SK-N-SH (cell line): ENCODE data around the gene POLR3H. TPM values are rescaled to one million over a fixed set of nuclear protein-coding genes. Genes with fewer than 3 reads are reported as not detected.

ENCODE experiments used
- CTCF ChIA-PET: fragments of 300-600, 350-600 bp; formaldehyde crosslinking; extraction: SDS; loops from one replicate; lab custom pipeline; 2021; lab: Yijun Ruan, JAX
- POLR2A ChIA-PET: fragments of 350-600 bp; sonication (Branson Sonifier 250); formaldehyde crosslinking; extraction: SDS; loops from one replicate; lab custom pipeline; 2020; ENCODE audit warnings: antibody characterized with exemption, inconsistent platforms; lab: Yijun Ruan, JAX
- DNase-seq: peaks from one replicate; pipeline ENCODE4 v3.0.0; 2012
- H2AFZ ChIP-seq: fragments of 200-600 bp; sonication (generic); 2 replicates; pipeline ENCODE4 v1.8.1; 2016; ENCODE audit warnings: antibody characterized with exemption, mild to moderate bottlenecking, low read depth
- H3F3A ChIP-seq: fragments of 200-600 bp; sonication (generic); replicated peaks from 2 replicates; pipeline ENCODE3; 2016; ENCODE audit warnings: antibody characterized with exemption, mild to moderate bottlenecking; ENCODE audit not compliant: insufficient read depth
- H3K27ac ChIP-seq, 2 experiments: fragments of 200-500 bp in 1 of 2; fragments of 200-600 bp in 1 of 2; sonication (Bioruptor generic) in 1 of 2; sonication (generic), shearing (Covaris generic) in 1 of 2; 2 replicates each; pipeline versions ENCODE4 v1.5.1 to v1.6.1; 2014 to 2016; ENCODE audit warnings: low read depth in 2 of 2, inconsistent platforms in 1 of 2, low read length in 1 of 2, mild to moderate bottlenecking in 1 of 2, mixed read lengths in 1 of 2
- H3K27me3 ChIP-seq: fragments of 200-600 bp; sonication (generic), shearing (Covaris generic); 2 replicates; pipeline ENCODE4 v1.6.1; 2016; ENCODE audit warnings: mixed run types; ENCODE audit not compliant: insufficient read depth
- H3K36me3 ChIP-seq, 2 experiments: fragments of 200-500 bp in 1 of 2; fragments of 200-600 bp in 1 of 2; sonication (Bioruptor generic) in 1 of 2; sonication (generic) in 1 of 2; replicated peaks in 1 of 2; 2 replicates each; pipeline versions ENCODE3 to v1.5.1; 2014 to 2016; ENCODE audit warnings: low read length in 1 of 2, mild to moderate bottlenecking in 1 of 2; ENCODE audit not compliant: insufficient read depth in 2 of 2, control insufficient read depth in 1 of 2
- H3K4me1 ChIP-seq, 2 experiments: fragments of 200-500 bp in 1 of 2; fragments of 200-600 bp in 1 of 2; sonication (Bioruptor generic) in 1 of 2; sonication (generic), shearing (Covaris generic) in 1 of 2; 2 replicates each; pipeline versions ENCODE4 v1.5.1 to v1.6.1; 2014 to 2016; ENCODE audit warnings: low read depth in 1 of 2, low read length in 1 of 2, mixed run types in 1 of 2; ENCODE audit not compliant: insufficient read depth in 2 of 2, control insufficient read depth in 1 of 2
- H3K4me2 ChIP-seq: fragments of 200-600 bp; sonication (generic), shearing (Covaris generic); 2 replicates; pipeline ENCODE4 v1.6.1; 2017; ENCODE audit warnings: mixed run types
- H3K4me3 ChIP-seq, 2 experiments: fragments of 200-500 bp in 1 of 2; fragments of 200-600 bp in 1 of 2; sonication (Bioruptor generic) in 1 of 2; sonication (generic), shearing (Covaris generic) in 1 of 2; 2 replicates each; pipeline versions ENCODE4 v1.5.1 to v1.8.1; 2014 to 2016; ENCODE audit warnings: low read depth in 2 of 2, inconsistent platforms in 1 of 2, low read length in 1 of 2, mild to moderate bottlenecking in 1 of 2, mixed read lengths in 1 of 2, moderate library complexity in 1 of 2
- H3K79me2 ChIP-seq: fragments of 200-600 bp; sonication (generic); 2 replicates; pipeline ENCODE4 v1.8.1; 2017; ENCODE audit warnings: mild to moderate bottlenecking; ENCODE audit not compliant: insufficient read depth
- H3K9ac ChIP-seq: fragments of 200-600 bp; sonication (generic); 2 replicates; pipeline ENCODE4 v1.6.1; 2017; ENCODE audit warnings: mixed run types
- H3K9me2 ChIP-seq: fragments of 200-600 bp; sonication (generic); 2 replicates; pipeline ENCODE4 v1.6.1; 2017; ENCODE audit warnings: mixed run types
- H3K9me3 ChIP-seq: fragments of 200-600 bp; sonication (generic); 2 replicates; pipeline ENCODE4 v1.6.1; 2017; ENCODE audit warnings: mixed run types, mild to moderate bottlenecking, moderate library complexity
- H4K20me1 ChIP-seq: fragments of 200-600 bp; sonication (generic); 2 replicates; pipeline ENCODE4 v1.6.1; 2017; ENCODE audit warnings: mild to moderate bottlenecking, mixed run types; ENCODE audit not compliant: insufficient read depth
- CHD2 ChIP-seq: fragments of 150-350 bp; IDR thresholded peaks from 2 replicates; pipeline ENCODE4 v1.6.1; 2018; ENCODE audit warnings: low read length; ENCODE audit not compliant: partially characterized antibody
- CTCF ChIP-seq: fragments of 200-600 bp; sonication (generic); IDR thresholded peaks from 2 replicates; pipeline ENCODE4 v1.6.1; 2017; ENCODE audit warnings: antibody characterized with exemption, mild to moderate bottlenecking, moderate library complexity
- ELF1 ChIP-seq: IDR thresholded peaks from 2 replicates; pipeline ENCODE4 v1.4.0; 2012
- EZH2phosphoT487 ChIP-seq: fragments of 200-600 bp; sonication (generic); IDR thresholded peaks from 2 replicates; pipeline ENCODE4 v1.6.1; 2017; ENCODE audit warnings: low read depth, mixed run types, mild to moderate bottlenecking, antibody characterized with exemption, moderate library complexity, borderline replicate concordance
- FOSL2 ChIP-seq: IDR thresholded peaks from 2 replicates; pipeline ENCODE4 v1.4.0; 2012; ENCODE audit warnings: low read depth, mild to moderate bottlenecking, moderate library complexity, borderline replicate concordance
- FOXJ3 ChIP-seq: sonication (generic); formaldehyde crosslinking; IDR thresholded peaks from 2 replicates; pipeline ENCODE4 v1.5.1; 2020; ENCODE audit warnings: mild to moderate bottlenecking, missing genetic modification reagents
- FOXM1 ChIP-seq: IDR thresholded peaks from 2 replicates; pipeline ENCODE4 v1.4.0; 2012; ENCODE audit warnings: low read depth, mild to moderate bottlenecking
- MAX ChIP-seq: IDR thresholded peaks from 2 replicates; pipeline ENCODE4 v1.4.0; 2012; ENCODE audit warnings: low read depth
- MEF2A ChIP-seq: IDR thresholded peaks from 2 replicates; pipeline ENCODE4 v1.4.0; 2012; ENCODE audit warnings: low read depth, borderline replicate concordance
- MXI1 ChIP-seq: IDR thresholded peaks from 2 replicates; pipeline ENCODE4 v1.6.1; 2012; ENCODE audit warnings: mild to moderate bottlenecking, low read depth, low read length, improper control_type of control experiment
- NRF1 ChIP-seq: IDR thresholded peaks from 2 replicates; pipeline ENCODE4 v1.6.1; 2012; ENCODE audit warnings: low read depth, mild to moderate bottlenecking, low read length
- PBX3 ChIP-seq: IDR thresholded peaks from 2 replicates; pipeline ENCODE4; 2012
- POLR2AphosphoS5 ChIP-seq: IDR thresholded peaks from 2 replicates; pipeline ENCODE4 v1.6.1; 2012; ENCODE audit warnings: low read depth, low read length
- RAD21 ChIP-seq: IDR thresholded peaks from 2 replicates; pipeline ENCODE4 v1.6.1; 2012; ENCODE audit warnings: mild to moderate bottlenecking, low read length
- RFX5 ChIP-seq: IDR thresholded peaks from 2 replicates; pipeline ENCODE4 v1.6.1; 2012; ENCODE audit warnings: mild to moderate bottlenecking, improper control_type of control experiment, low read length
- RXRA ChIP-seq: IDR thresholded peaks from 2 replicates; pipeline ENCODE4 v1.4.0; 2012; ENCODE audit warnings: low read depth, mild to moderate bottlenecking, borderline replicate concordance
- SIN3A ChIP-seq: IDR thresholded peaks from 2 replicates; pipeline ENCODE4 v1.6.1; 2012; ENCODE audit warnings: low read depth, mild to moderate bottlenecking, low read length, moderate library complexity, borderline replicate concordance
- SMC3 ChIP-seq: IDR thresholded peaks from 2 replicates; pipeline ENCODE4 v1.6.1; 2012; ENCODE audit warnings: low read depth, low read length, improper control_type of control experiment
- TCF12 ChIP-seq: IDR thresholded peaks from 2 replicates; pipeline ENCODE4 v1.4.0; 2012
- TEAD4 ChIP-seq: IDR thresholded peaks from 2 replicates; pipeline ENCODE4 v1.4.0; 2012; ENCODE audit warnings: mild to moderate bottlenecking, borderline replicate concordance; ENCODE audit not compliant: insufficient read depth
- USF1 ChIP-seq: IDR thresholded peaks from 2 replicates; pipeline ENCODE4 v1.4.0; 2012; ENCODE audit warnings: low read depth, borderline replicate concordance
- USF2 ChIP-seq: fragments of 150-350 bp; IDR thresholded peaks from 2 replicates; pipeline ENCODE4 v1.6.1; 2017; ENCODE audit warnings: antibody characterized with exemption, low read length, low read depth, borderline replicate concordance
- YY1 ChIP-seq: IDR thresholded peaks from 2 replicates; pipeline ENCODE4 v1.4.0; 2012; ENCODE audit warnings: low read depth, mild to moderate bottlenecking
- WGBS: methylation state at CpG from one replicate; pipeline ENCODE4 v1.1.6; 2017; ENCODE audit warnings: low lambda C conversion rate; 5-methylcytosine and 5-hydroxymethylcytosine counted together
- polyA plus RNA-seq, 3 experiments: library from polyadenylated mRNA; depleted of rRNA; stranded (reverse); fragments of >200 nt; gene quantifications; 2 replicates each; pipeline ENCODE4 v1.2.3, GENCODE V29; 2012

Gene POLR3H
- polyA plus RNA-seq, 1 of the 3 experiments (the other 2 are of a cell fraction) = 22.9 TPM

GRCh38 chr22:41540365-41540764 lies 3.9 kb downstream of the POLR3H start:
- no peak overlapping the region for H3K27ac ChIP-seq
- peaks cover 50% of the 10 kb centered on the region for H3K79me2 ChIP-seq
- H3K4me3 ChIP-seq = no peak overlapping the region
- peaks cover 4 to 8% of the 10 kb centered on the region in 2 experiments; a peak in 2 of 4 replicates for H3K4me1 ChIP-seq
- H4K20me1 ChIP-seq = peaks cover 18% of the 10 kb centered on the region; the same call in 1 of the 2 replicates
- no peaks in the 10 kb centered on the region for H3K36me3 ChIP-seq
- no peak overlapping the region for H2AFZ ChIP-seq
- H3K9me2 ChIP-seq = no peaks in the 10 kb centered on the region
- ChIA-PET CTCF (interaction anchor here (1.3 to 2.2 kb wide), 3 partner anchors 8 to 57 kb away, joined by 3 to 12 read pairs (median 3); no protein-coding TSS in a partner anchor), POLR2A (no interaction called here)
- WGBS = 98% methylated on average over 6 of the region's 7 CpGs
- no peak for DNase-seq
- no peaks in the 10 kb centered on the region for H3K9me3 ChIP-seq
- no peaks in the 10 kb centered on the region for H3K27me3 ChIP-seq
- H3K4me2 ChIP-seq = no peak overlapping the region
- H3F3A ChIP-seq = no peaks in the 10 kb centered on the region
- H3K9ac ChIP-seq = no peak overlapping the region
- TF ChIP-seq YY1 (no peak), POLR2AphosphoS5 (no peak), CTCF (no peak), MEF2A (no peak), FOXM1 (no peak), SIN3A (no peak), EZH2phosphoT487 (no peak)

- Histone ChIP-seq H4K20me1 (peaks cover 18% of the 10 kb centered on the region; the same call in 1 of the 2 replicates), H3K36me3 (no peaks in the 10 kb centered on the region), H2AFZ (no peak overlapping the region), H3K9me2 (no peaks in the 10 kb centered on the region), H3K4me2 (no peak overlapping the region), H3K27ac (no peak overlapping the region), H3K4me3 (no peak overlapping the region), H3F3A (no peaks in the 10 kb centered on the region), H3K9ac (no peak overlapping the region), H3K79me2 (peaks cover 50% of the 10 kb centered on the region), H3K9me3 (no peaks in the 10 kb centered on the region), H3K4me1 (peaks cover 4 to 7% of the 10 kb centered on the region in 2 experiments; a peak in 2 of 4 replicates), H3K27me3 (no peaks in the 10 kb centered on the region)
- WGBS = no CpG with 5 or more reads among the region's 3 CpGs
- ChIA-PET POLR2A (no interaction called here), CTCF (interaction anchor here (1.3 to 2.2 kb wide), 2 partner anchors 13 to 58 kb away, joined by 3 to 12 read pairs; no protein-coding TSS in a partner anchor)
- DNase-seq = no peak
- no peak for TF ChIP-seq RAD21
- TF ChIP-seq NRF1 = no peak
- TF ChIP-seq USF2 = no peak
- no peak for TF ChIP-seq FOSL2
- no peak for TF ChIP-seq FOXJ3
- no peak for TF ChIP-seq TEAD4
- no peak for TF ChIP-seq SMC3
- TF ChIP-seq ELF1 = no peak
- no peak for TF ChIP-seq MXI1
- no peak for TF ChIP-seq POLR2AphosphoS5
- TF ChIP-seq RFX5 = no peak
- TF ChIP-seq TCF12 = no peak
- no peak for TF ChIP-seq PBX3
- no peak for TF ChIP-seq FOXM1
- no peak for TF ChIP-seq CHD2
- TF ChIP-seq EZH2phosphoT487 = no peak
- TF ChIP-seq RXRA = no peak
- no peak for TF ChIP-seq MAX
- TF ChIP-seq USF1 = no peak
These were observed 4.3 kb downstream of the POLR3H start for GRCh38 chr22:41540006-41540315.
